ENCODE data around the gene GCG. TPM values are rescaled to one million over a fixed set of nuclear protein-coding genes. Genes with fewer than 3 reads are reported as not detected.

The GCG gene
- total and polyA plus RNA-seq, 2 of the 8 experiments (the other 6 are each of a cell fraction or from before 2014, with no cell fraction given): not detected

DNA sequence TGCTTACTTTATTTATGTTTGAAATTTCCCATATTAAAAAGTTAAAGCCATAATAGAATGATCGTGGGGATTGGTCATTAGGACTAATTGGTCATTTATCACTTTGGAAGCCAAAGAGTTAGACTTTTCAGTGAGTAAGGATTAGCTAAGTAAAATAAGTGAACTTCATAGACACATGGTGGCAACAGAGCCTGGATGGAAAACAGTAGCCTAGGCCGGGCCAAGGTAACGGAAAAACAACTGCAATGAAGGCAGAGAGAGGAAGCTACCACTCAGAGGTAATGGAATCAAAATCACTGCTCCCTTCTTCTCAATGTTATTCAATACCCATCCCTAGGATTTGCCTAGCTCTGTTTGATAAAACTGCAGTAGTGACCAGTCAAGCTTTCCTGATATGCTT, 4.1 kb upstream of the GCG start (continued):
- TF ChIP-seq CTCF (IDR thresholded peaks at IDR 0.05; ENCODE audit: control extremely low read depth in 1 of 3, insufficient read depth in 1 of 3, low read depth in 1 of 3, low read length in 3 of 3): no peak
- no peak for TF ChIP-seq RXRA (IDR thresholded peaks at IDR 0.05; ENCODE audit: insufficient read depth, low read depth, low read length)
- no peak for TF ChIP-seq ATF3 (IDR thresholded peaks at IDR 0.05; ENCODE audit: insufficient read depth, low read depth, low read length)
- no peak for TF ChIP-seq RAD21 (IDR thresholded peaks at IDR 0.05 in 1 of 2, conservative IDR thresholded peaks at IDR 0.05 in 1 of 2; ENCODE audit: low read depth in 2 of 2, low read length in 2 of 2)

Data from H1 (cell line).